Inferior parietal cortex (tissue), 1 donor: ENCODE measurements around the gene TLE6.
"Not testable (repeated sequence)": the region's sequence is repeated elsewhere in the genome, so short reads cannot be mapped to it uniquely, and the experiment has no call there.

Experiments
- DNase-seq: peaks from one replicate; pipeline ENCODE4 v3.0.0-alpha.2; 2016; ENCODE audit errors: extremely low spot score

The TLE6 gene

DNA sequence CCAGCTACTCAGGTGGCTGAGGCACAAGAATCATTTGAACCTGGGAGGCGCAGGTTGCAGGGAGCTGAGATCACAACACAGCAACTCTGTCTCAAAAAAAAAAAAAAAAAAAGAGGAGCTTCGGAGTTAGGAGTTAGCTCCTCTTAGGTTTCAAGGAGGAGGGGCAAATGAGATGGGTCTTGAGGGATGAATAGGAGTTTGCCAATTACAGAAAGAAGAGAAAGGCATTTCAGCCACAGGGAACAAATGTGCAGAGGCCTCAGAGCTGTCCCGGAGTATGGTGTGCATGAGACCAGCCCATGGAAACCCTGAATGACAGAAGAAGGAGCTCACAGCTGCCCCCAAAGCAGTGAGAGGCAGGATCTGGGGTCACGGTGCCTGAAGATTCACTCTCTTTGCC, 27.2 kb downstream of the TLE6 start:
- no peak for DNase-seq

DNA sequence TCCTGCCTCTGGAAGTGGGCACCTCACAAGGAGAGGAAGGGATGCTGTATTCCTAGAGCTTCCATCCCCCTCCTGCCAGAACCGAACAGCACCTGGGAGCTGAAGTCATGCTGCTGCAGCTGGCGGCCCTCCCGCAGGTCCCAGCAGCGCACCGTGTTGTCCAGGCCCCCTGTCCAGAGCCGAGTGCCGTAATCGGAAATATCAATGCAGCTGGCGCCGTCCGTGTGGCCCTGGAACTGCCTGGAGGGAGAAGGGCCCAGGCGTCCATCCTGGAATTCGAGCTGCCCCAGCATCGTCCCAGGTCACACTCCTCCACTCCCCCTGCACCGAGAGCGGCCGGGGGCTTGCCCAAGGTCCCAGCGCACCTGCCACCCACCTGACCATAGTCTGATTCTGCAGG, 28.0 kb downstream of the TLE6 start:
- no peak for DNase-seq

DNA sequence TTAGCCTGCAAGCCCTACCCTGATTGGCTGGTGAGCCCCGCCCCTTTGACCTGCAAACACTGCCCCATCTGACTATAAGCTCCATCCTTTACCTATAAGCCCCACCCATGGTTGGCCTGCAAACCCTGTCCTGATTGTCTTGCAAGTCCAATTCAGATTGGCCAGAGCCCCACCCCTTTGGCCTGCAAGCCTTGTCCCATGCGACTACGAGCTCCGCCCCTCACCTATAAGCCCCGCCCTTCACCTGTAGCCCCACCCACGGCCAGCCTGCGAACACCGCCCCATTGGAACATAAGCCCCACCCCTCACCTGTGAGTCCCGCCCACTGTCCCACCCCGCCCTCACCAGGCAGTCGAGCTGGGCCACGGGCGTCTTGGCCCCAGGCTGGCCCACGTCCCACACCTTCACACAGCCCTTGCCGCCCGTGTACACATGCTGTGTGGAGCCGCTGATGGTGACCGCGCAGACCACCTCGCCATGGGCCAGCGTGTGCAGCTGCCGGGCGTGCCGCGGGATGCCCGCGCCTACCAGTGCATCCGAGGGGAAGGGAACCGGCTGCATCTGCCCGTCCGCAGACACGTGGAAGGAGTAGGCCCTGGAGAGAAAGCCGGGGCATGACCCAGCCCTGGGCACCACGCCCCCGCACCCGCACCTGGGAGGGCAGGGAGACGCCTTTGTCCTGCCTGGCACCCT, 28.9 kb downstream of the TLE6 start:
- no peak for DNase-seq

DNA sequence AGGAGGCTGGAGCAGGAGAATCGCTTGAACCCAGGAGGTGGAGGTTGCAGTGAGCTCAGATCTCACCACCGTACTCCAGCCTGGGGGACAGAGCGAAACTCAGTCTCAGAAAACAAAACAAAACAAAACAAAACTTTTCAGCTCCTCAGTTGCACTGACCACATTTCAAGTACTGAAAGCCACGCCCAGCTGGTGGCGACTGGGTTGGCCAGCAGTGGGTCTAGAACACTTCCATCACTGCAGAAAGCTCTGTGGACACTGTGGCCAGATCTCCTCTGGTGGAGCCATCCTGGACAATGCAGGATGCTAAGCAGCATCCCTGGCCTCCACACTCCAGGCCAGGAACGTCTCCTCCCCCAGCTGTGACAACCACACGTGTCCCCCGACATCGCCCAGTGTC, 30.6 kb downstream of the TLE6 start:
- no peak for DNase-seq

DNA sequence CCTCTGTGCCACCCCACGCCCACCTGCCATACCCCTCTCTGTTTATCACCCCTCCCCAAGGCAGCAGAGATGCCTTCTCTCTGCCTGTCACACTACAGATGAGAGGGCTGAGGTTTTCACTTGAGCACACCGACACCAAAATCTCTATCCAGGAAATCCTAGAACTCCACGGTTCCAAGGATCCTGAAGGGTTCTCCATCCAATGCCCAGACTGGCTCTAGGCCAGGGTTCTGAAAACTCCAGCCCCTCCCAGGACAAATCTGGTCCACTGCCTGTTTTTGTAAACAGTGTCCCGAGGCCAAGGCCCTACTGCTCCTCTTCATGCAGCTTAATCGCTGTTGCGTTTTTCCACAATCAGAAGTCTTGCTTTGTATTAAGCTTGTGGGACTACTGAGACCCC, 31.6 kb downstream of the TLE6 start:
- no peak for DNase-seq

- no peak for DNase-seq
Measured at GRCh38 chr19:3010871-3011270, 33.5 kb downstream of the TLE6 start.

- not testable (repeated sequence) for DNase-seq
Measured at GRCh38 chr19:3012059-3012458, 34.7 kb downstream of the TLE6 start.

DNA sequence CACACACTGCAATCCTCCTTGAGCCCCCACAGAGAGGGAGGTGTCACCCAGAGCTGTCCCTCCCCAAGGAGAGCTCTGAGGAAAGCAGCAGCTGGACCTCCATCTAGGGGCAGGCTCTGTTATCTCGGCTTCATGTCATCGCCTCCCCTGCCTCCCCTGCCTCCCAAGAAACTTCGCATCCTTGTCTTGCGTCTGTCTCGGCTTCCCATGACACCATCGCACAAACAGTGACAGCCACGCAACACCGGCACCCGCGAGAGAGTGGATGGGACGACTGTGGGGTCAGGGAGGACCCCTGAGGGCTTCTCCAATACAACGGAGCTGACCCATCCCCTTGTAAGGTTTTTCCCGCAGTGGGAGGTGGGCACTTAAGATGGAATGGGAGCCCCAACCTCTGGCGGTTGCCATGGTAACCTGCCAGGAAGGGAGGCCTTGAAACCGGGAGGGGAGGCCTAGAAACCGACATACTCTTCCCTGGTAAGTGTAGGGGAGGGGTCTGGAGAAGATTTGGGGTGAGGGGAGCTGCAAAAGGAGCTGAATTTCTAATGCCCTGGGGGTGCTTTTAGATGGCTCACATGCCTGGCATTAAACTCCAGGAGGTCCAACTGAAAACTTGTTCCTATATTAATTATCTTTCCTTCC, 35.4 kb downstream of the TLE6 start:
- DNase-seq, result no peak

DNA sequence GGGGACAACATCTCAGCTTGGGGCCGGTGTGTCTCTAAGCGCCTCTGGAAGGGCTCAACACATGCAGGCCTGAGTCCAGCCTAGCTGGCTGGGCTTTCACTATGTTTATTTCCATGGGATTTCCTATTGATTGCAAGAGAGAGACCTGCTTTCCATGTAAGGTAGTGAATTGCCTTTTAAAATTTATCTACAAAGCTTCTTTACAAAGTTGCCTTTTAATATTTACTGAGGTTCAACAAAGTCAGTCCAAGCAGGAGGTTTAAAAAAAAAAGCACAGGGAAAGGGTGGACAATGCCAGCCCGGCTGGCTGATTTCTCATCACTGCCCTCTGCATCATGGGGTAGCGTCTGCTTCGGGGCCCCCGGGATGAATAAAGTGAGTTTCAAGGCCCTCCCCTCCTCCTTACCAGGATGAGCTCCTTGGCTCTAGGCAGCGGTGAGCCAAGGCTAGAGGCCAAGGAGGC, 35.9 kb downstream of the TLE6 start:
- no peak for DNase-seq

- DNase-seq, result no peak
Measured at GRCh38 chr19:3014135-3014534, 36.8 kb downstream of the TLE6 start.

GRCh38 chr19:3015126-3016057, 38.0 kb downstream of the TLE6 start:
- DNase-seq, result no peak

- DNase-seq, result no peak
Measured at GRCh38 chr19:3017923-3018322, 40.6 kb downstream of the TLE6 start.

DNA sequence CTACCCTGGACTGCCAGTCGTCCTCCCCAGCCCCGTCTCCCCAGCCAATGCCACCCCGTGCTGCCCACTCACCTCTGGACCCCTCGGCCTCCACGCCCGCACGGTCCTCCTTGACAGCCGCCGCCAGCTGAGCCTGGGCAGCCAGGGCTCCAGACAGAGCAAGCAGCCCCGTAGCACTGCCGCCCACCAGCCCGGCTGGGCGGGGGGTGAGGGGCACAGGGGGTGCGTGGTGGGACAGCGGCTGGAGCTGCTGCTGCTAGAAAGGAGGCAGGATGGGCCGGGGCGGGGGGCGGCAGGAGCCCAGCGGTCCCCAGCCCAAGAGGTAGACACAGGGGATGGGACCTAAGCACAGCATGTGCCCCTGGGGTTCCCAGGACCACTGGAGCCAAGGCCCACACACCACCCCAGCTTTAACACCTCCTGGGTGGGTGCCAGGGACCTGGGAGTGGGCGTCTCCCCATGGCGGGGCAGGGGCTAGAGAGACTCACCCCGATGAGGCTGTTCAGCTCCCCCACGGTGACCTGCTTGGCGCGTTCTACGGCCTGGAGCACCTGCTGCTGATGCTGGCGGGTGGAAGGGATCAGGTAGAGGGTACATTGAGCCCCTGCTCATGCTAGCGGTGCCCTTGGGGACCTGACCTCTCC, 42.0 kb downstream of the TLE6 start:
- no peak for DNase-seq

DNA sequence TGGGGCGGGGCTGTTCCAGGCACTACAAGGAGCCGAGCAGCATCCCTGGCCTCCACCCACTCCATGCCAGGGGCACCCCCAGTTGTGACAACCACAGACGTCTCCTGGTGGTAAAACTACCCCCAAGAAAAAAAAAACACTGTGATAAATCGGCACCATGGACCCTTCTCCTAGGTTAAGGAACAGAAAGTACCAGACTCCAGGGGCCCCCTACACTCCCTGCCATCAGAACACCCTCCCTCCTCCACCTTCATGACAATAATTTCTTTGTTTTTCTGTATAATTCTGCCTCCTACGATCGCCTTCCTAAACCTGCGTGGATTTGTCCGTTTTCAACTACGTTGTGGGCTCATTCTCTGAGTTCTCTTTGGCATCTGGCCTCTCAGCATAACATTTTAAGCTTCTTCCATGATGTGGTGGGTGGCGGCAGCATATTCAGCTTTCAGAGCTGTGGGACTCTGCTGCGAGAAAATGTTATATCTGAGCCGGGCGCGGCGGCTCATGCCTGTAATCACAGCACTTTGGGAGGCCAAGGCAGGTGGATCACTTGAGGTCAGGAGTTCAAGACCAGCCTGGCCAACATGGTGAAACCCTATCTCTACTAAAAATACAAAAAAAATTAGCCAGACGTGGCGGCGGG, 43.1 kb downstream of the TLE6 start:
- peak; percentile 29 for DNase-seq

DNA sequence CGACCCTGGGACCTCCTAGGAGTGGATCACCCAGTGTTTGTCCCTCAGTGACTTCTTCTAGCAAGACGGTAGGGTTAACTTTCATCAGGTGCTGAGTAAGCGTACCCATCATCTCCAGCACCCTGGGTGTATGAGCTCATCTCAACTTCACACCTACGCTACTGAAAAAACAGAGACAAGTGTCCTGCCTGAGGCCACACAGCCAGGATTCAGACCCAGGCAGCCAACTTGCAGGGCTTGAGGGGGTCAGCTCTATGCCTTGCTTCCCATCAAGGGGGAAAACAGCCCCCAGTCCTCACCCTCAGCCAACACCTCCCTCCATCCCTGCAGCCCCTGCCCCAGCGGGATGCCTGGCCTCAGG, 47.1 kb downstream of the TLE6 start:
- no peak for DNase-seq

- no peak for DNase-seq
Measured at GRCh38 chr19:3024870-3025548, 47.6 kb downstream of the TLE6 start.

DNA sequence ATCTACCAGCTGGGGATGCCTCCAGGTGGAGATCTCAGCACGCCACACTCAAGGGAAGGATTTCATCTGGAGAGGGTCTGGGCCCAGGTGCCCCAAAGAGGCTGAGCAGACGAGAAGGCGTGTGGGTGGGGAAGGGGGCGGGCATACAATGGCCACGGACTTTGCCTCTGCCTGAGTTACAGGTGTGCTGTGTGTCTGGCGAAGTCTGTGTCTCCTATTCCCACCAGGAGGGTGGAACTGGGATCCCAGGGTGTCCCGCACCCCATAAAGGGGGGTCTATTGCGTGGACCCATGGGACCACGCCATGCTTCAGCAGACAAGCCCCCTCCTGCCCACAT, 48.2 kb downstream of the TLE6 start:
- DNase-seq, result no peak

GRCh38 chr19:3026768-3027167, 49.4 kb downstream of the TLE6 start:
- DNase-seq, result no peak

- no peak for DNase-seq
Measured at GRCh38 chr19:3027292-3027691, 49.9 kb downstream of the TLE6 start.

GRCh38 chr19:3027981-3028304, 50.6 kb downstream of the TLE6 start:
- no peak for DNase-seq

- no peak for DNase-seq
Measured at GRCh38 chr19:3028305-3029064, 51.1 kb downstream of the TLE6 start.
